Central memory CD8-positive, alpha-beta T cell (primary cell): Measurements from ENCODE around the gene SPATA6L.
"Not testable (repeated sequence)": the region's sequence is repeated elsewhere in the genome, so short reads cannot be mapped to it uniquely, and the experiment has no call there.

Source experiments
- ATAC-seq: fragments of 150-1000 bp; cut with Tn5 transposase; replicated peaks from 2 replicates; pipeline ENCODE4 v1.10.0; 2022; ENCODE audit warnings: mild to moderate bottlenecking, moderate FRiP score, moderate number of reproducible peaks; ENCODE audit not compliant: poor library complexity, severe bottlenecking; ENCODE audit errors: extremely low read depth
- DNase-seq, 2 donors: peaks; one replicate each; pipeline ENCODE4 v3.0.0; 2021; ENCODE audit warnings: low spot score in 2 of 2
- H3K27ac Mint-ChIP-seq: one replicate; pipeline ENCODE4 v1.8.0; 2022; ENCODE audit warnings: low read depth, mild to moderate bottlenecking, moderate library complexity, mixed read lengths
- H3K27me3 Mint-ChIP-seq: one replicate; pipeline ENCODE4 v1.8.0; 2022; ENCODE audit warnings: mixed read lengths
- H3K36me3 Mint-ChIP-seq: one replicate; pipeline ENCODE4 v1.8.0; 2022; ENCODE audit warnings: mild to moderate bottlenecking, moderate library complexity, mixed read lengths; ENCODE audit not compliant: insufficient read depth
- H3K4me1 Mint-ChIP-seq: one replicate; pipeline ENCODE4 v1.8.0; 2022; ENCODE audit warnings: mixed read lengths
- H3K4me3 Mint-ChIP-seq: one replicate; pipeline ENCODE4 v1.8.0; 2022; ENCODE audit warnings: mild to moderate bottlenecking, moderate library complexity, mixed read lengths
- H3K9me3 Mint-ChIP-seq: one replicate; pipeline ENCODE4 v1.8.0; 2022; ENCODE audit warnings: mixed read lengths

SPATA6L gene

GRCh38 chr9:4669890-4670289, 3.6 kb upstream of the SPATA6L start:
- H3K4me1 Mint-ChIP-seq = peaks cover 30% of the 10 kb centered on the region
- no peak for DNase-seq
- no peak overlapping the region for H3K27ac Mint-ChIP-seq

GRCh38 chr9:4668604-4669003, 2.3 kb upstream of the SPATA6L start:
- Mint-ChIP-seq H3K4me3 (no peak overlapping the region), H3K27me3 (no peaks in the 10 kb centered on the region), H3K9me3 (no peaks in the 10 kb centered on the region), H3K27ac (no peak overlapping the region), H3K36me3 (peaks cover 6% of the 10 kb centered on the region), H3K4me1 (peaks cover 42% of the 10 kb centered on the region)
- ATAC-seq (no peak), DNase-seq (no peak)

More at GRCh38 chr9:4669890-4670289, 3.6 kb upstream of the SPATA6L start:
- no peaks in the 10 kb centered on the region for H3K9me3 Mint-ChIP-seq
- H3K4me3 Mint-ChIP-seq = no peak overlapping the region
- H3K36me3 Mint-ChIP-seq = peaks cover 6% of the 10 kb centered on the region
- no peaks in the 10 kb centered on the region for H3K27me3 Mint-ChIP-seq
- no peak for ATAC-seq

- Mint-ChIP-seq H3K4me3 (no peak overlapping the region), H3K4me1 (peaks cover 52% of the 10 kb centered on the region), H3K36me3 (peaks cover 13% of the 10 kb centered on the region), H3K27ac (no peak overlapping the region), H3K9me3 (no peaks in the 10 kb centered on the region), H3K27me3 (no peaks in the 10 kb centered on the region)
- ATAC-seq (no peak), DNase-seq (no peak)
Measured at GRCh38 chr9:4667681-4668080, 1.4 kb upstream of the SPATA6L start.

- DNase-seq = no peak
Measured at GRCh38 chr9:4665357-4665756, 923 bp downstream of the SPATA6L start.

GRCh38 chr9:4663956-4664355, 2.3 kb downstream of the SPATA6L start:
- H3K36me3 Mint-ChIP-seq = peaks cover 22% of the 10 kb centered on the region
- peak overlapping the region; percentile 97 for H3K27ac Mint-ChIP-seq
- H3K27me3 Mint-ChIP-seq = no peaks in the 10 kb centered on the region
- ATAC-seq (no peak), DNase-seq (no peak)
- no peaks in the 10 kb centered on the region for H3K9me3 Mint-ChIP-seq
- peaks cover 69% of the 10 kb centered on the region for H3K4me1 Mint-ChIP-seq
- H3K4me3 Mint-ChIP-seq = peak overlapping the region; percentile 90

More at GRCh38 chr9:4665357-4665756, 923 bp downstream of the SPATA6L start:
- Mint-ChIP-seq H3K27ac (peak overlapping the region; percentile 89), H3K4me1 (peaks cover 69% of the 10 kb centered on the region), H3K4me3 (peak overlapping the region; percentile 90), H3K9me3 (no peaks in the 10 kb centered on the region), H3K36me3 (peaks cover 20% of the 10 kb centered on the region), H3K27me3 (no peaks in the 10 kb centered on the region)
- no peak for ATAC-seq

GRCh38 chr9:4662989-4663792, 3.1 kb downstream of the SPATA6L start:
- Mint-ChIP-seq H3K36me3 (peaks cover 22% of the 10 kb centered on the region), H3K9me3 (no peaks in the 10 kb centered on the region), H3K27ac (peak overlapping the region; percentile 97), H3K4me1 (peaks cover 69% of the 10 kb centered on the region), H3K4me3 (peak overlapping the region; percentile 90), H3K27me3 (no peaks in the 10 kb centered on the region)
- ATAC-seq = peak; percentile 35
- no peak for DNase-seq

GRCh38 chr9:4662108-4662988, 3.9 kb downstream of the SPATA6L start, which contains the start of gene PLPP6:
PLPP6 (plus strand) TSS chr9:4662294; CDS start chr9:4662376, 82 bp downstream.
- peak within 1 kb of the TSS; percentile 90 for H3K4me3 Mint-ChIP-seq
- peaks cover 21% of the 10 kb centered on the region for H3K36me3 Mint-ChIP-seq
- peaks cover 63% of the 10 kb centered on the region for H3K4me1 Mint-ChIP-seq
- ATAC-seq (peak; percentile 65), DNase-seq (peak; percentile 55 to 57)
- no peaks in the 10 kb centered on the region for H3K9me3 Mint-ChIP-seq
- H3K27me3 Mint-ChIP-seq = no peaks in the 10 kb centered on the region
- H3K27ac Mint-ChIP-seq = peak within 1 kb of the TSS; percentile 97

- peak; percentile 23 for ATAC-seq
- H3K9me3 Mint-ChIP-seq = no peaks in the 10 kb centered on the region
- H3K4me3 Mint-ChIP-seq = peak overlapping the region; percentile 90
- DNase-seq = no peak
- H3K4me1 Mint-ChIP-seq = peaks cover 58% of the 10 kb centered on the region
- H3K27ac Mint-ChIP-seq = peak overlapping the region; percentile 97
- peaks cover 20% of the 10 kb centered on the region for H3K36me3 Mint-ChIP-seq
- H3K27me3 Mint-ChIP-seq = no peaks in the 10 kb centered on the region
Measured at GRCh38 chr9:4661611-4662010, 4.7 kb downstream of the SPATA6L start.

- peak overlapping the region; percentile 97 for H3K27ac Mint-ChIP-seq
- H3K4me1 Mint-ChIP-seq = peaks cover 58% of the 10 kb centered on the region
- H3K9me3 Mint-ChIP-seq = no peaks in the 10 kb centered on the region
- ATAC-seq (no peak), DNase-seq (no peak)
- peaks cover 20% of the 10 kb centered on the region for H3K36me3 Mint-ChIP-seq
- peak overlapping the region; percentile 90 for H3K4me3 Mint-ChIP-seq
- H3K27me3 Mint-ChIP-seq = no peaks in the 10 kb centered on the region
Measured at GRCh38 chr9:4661165-4661564, 5.1 kb downstream of the SPATA6L start.

GRCh38 chr9:4660665-4661064, 5.6 kb downstream of the SPATA6L start:
- Mint-ChIP-seq H3K36me3 (peaks cover 16% of the 10 kb centered on the region), H3K4me1 (peaks cover 55% of the 10 kb centered on the region)
- not testable (repeated sequence) for H3K27me3 Mint-ChIP-seq, ATAC-seq, H3K4me3 Mint-ChIP-seq, H3K9me3 Mint-ChIP-seq, H3K27ac Mint-ChIP-seq, DNase-seq

GRCh38 chr9:4657426-4658159, 8.7 kb downstream of the SPATA6L start:
- DNase-seq (no peak), ATAC-seq (no peak)
- Mint-ChIP-seq H3K27me3 (no peaks in the 10 kb centered on the region), H3K4me3 (no peak overlapping the region), H3K36me3 (peaks cover 12% of the 10 kb centered on the region), H3K27ac (no peak overlapping the region), H3K9me3 (no peaks in the 10 kb centered on the region), H3K4me1 (peaks cover 45% of the 10 kb centered on the region)

- DNase-seq (no peak), ATAC-seq (no peak)
- no peak overlapping the region for H3K27ac Mint-ChIP-seq
- no peaks in the 10 kb centered on the region for H3K9me3 Mint-ChIP-seq
- peaks cover 37% of the 10 kb centered on the region for H3K4me1 Mint-ChIP-seq
- peaks cover 6% of the 10 kb centered on the region for H3K36me3 Mint-ChIP-seq
- no peaks in the 10 kb centered on the region for H3K27me3 Mint-ChIP-seq
- no peak overlapping the region for H3K4me3 Mint-ChIP-seq
Measured at GRCh38 chr9:4656621-4657020, 9.7 kb downstream of the SPATA6L start.
